Cortex of kidney (tissue), 1 donor: ENCODE data around the gene ZDHHC14.
"Not testable (repeated sequence)": the region's sequence is repeated elsewhere in the genome, so short reads cannot be mapped to it uniquely, and the experiment has no call there.

ENCODE experiments used
- DNase-seq: peaks from one replicate; lab custom pipeline; 2025; lab: John Stamatoyannopoulos, UW

The ZDHHC14 gene

DNA sequence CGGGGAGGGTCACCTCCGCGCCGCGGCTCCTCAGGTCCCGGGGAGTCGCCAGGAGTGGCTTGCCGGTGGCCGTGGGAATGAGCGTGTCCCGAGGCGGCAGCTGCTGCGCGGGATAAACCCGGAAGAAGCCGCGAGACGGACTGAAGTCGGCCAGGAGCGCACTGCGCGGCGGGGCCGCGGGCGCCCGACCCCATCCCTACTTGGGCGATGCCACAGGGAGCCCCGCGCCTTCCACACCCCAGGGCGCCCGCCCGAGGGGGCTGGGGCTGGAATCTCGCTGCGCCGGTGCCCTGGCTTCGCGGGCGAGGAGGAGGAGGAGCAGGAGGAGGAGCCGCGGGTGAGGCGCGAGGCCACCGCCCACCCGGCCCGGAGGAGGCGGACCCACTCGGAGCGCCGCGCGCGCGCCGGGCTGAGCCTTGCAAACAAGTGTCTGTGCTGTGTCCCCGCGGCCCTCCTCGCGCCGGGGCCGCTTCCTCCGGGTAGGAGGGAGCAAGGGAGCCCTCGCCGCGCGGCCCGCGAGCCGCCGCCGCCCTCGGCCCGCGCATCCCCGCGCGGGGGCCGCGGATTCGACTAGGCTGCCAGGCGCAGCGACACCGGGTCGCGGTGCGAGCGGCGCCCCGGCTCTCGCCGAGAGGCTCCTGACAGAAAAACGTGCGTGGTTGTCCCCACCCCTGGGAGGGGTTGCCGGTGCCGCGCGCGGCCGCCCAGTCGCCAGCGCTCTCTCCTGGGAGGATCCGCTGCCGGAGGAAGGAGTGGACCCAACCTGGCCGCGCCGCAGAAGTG, at the start of gene ZDHHC14:
Gene ZDHHC14, plus strand, starts transcription at position 412 of the 783 bp plus-strand sequence.
- DNase-seq, result peak; percentile 44

DNA sequence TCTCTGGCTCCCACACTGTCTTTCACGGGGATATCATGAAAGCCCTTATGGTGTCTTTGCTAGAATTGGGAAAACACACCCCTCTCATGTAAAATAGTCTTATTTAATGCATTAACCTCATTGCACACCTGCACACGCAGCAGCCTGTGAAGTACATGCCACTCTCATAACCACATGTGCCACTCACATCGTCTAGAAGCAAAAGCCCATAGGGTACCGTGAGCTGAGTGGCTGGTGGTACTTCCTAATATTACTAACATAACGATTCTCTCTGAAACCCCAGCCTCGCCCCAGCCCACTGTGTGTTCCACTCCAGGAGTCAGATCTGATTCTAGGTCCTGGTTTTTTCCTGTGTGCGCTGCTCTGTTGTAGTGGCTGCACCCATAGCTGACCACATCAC, 48.2 kb upstream of the ZDHHC14 start:
- no peak for DNase-seq

DNA sequence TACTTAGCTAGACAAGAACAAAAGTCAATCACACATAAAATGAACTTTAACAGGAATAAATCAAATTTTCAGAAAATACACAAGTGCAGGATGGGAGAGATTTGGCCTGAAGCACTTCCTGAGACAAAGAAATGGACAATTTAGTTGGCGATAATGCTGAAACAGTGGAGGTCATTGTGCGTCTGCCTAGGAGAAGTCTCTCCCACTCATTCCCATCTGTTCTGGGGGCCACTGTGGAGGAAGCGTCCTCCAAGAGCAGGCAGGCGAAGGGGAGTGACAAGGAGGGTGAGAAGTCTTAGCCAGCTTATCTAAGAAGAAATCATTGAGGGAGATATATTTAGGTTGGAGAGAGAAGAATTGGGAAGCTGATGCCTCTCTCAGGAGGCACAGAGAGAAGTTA, 47.5 kb upstream of the ZDHHC14 start:
- no peak for DNase-seq

DNA sequence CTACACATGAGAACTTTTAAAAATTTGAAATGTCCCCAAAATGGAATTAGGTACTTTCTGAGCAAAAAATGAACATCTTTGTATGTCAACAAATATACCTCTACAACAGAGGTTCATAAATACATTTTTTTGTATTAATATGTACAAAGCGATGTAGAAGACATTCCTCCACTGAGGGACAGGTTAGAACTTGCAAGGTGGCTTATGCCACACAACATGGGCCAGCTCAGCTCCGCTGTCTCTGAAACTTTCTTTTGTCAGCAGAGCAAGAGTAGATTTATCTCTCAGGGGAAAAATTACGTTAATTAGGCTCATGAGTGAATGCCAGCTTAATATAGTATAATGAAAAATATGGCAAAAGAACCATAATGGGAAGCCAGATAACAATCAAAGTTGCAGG, 47.0 kb upstream of the ZDHHC14 start:
- no peak for DNase-seq

DNA sequence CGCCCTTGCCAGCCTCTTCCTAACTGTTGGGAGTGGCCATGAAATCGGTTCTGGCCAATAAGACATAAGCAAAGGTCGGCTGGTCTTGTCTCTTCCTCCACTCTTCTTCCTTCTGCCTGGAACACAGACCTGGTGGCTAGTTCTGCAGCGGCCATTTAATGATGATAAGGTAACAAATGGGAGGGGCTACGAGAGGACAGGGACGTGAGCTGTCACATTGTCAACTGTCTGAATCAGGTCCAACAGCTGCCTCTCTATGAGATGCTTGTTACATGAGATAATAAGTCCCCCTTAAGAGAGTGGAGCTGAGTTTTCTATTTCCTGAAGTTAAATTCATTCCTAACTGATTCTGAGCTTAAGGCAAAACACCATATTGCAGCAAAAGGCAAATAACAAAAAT, 45.2 kb upstream of the ZDHHC14 start:
- no peak for DNase-seq

DNA sequence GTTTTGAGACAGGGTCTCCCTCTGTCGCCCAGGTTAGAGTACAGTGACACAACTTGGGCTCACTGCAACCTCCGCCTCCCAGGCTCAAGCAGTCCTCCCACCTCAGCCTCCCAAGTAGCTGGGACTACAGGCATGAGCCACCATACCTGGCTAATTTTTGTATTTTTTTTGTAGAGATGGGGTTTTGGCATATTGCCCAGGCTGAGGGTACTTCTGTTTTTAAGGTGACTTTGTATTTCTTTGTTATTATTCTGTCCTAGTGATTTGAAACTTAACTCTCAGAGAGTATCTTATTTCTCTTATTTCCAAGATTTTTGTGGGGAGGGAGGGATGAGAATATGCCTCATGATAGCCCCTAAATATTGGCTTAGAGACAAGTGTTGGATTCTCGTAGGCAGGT, 43.7 kb upstream of the ZDHHC14 start:
- DNase-seq, result not testable (repeated sequence)

DNA sequence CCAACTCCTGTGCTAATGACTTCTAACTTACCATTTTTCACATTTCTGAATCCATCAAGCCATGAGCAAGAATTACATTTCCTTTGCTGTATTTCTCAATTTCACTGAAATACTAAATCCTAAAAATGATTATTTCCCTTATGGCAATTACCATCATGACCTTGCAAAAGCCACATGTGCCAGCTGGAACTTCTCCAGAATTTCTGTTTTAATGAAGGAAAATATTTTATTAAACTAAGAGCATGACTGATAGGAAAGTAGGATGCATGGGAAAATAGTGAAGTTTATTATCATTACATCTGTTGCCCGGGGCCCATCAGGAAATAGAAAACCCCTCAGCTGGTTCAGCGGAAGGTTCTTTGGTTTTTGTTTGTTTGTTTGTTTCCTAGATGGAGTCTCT, 43.2 kb upstream of the ZDHHC14 start:
- DNase-seq, result no peak

DNA sequence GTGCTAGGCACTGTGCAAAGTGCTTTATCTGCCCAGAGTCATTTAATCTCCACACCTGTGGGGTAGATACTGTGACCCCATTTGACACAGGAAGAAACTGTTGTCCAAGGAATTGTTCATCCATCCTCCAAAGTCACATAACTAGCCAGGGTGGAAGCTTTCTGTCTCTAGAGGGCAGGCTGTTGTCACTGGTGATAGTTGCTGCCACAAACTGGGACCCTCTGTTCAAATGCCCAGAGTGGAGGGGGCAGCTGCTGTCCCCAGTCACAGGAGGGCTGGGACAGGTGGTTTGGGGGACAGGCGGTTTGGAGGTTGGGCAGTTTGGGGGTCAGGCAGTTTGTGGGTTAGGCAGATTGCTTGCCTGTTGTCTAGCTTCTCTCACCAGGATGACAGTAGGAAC, 41.6 kb upstream of the ZDHHC14 start:
- DNase-seq, result no peak

DNA sequence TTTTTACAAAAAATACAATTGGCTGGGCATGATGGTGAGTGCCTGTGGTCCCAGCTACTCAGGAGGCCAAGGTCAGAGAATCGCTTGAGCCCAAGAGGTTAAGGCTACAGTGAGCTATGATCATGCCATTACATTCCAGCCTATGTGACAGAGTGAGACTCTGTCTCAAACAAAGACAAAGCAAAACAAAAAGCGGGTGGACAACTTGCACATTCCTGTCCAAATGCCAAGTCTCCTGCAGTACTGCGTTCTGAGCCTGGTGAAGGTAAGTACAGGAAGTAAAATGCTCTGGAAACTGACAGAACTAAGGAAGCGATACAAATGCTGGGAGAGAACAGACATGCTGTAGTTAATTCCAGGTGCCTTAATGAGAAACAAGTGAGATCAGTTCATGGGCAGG, 37.3 kb upstream of the ZDHHC14 start:
- no peak for DNase-seq

DNA sequence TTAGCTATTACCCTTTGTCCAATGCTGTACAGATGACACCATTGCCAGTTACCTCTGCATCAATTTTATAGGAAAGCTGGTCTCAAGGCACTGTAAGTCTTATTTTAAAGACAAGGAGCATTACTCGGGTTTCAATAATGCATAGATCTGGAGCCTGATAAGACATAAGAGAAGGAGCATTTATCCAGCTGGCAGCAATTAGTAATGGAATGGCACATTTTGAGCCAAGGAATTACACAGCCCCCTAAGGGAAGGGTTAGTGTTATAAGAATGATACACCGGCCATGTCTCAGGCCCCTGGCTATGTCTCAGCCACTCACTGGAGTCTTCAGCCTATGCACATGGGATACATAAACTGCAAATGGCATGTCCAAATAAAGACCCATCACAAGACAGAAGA, 34.6 kb upstream of the ZDHHC14 start:
- DNase-seq, result no peak

DNA sequence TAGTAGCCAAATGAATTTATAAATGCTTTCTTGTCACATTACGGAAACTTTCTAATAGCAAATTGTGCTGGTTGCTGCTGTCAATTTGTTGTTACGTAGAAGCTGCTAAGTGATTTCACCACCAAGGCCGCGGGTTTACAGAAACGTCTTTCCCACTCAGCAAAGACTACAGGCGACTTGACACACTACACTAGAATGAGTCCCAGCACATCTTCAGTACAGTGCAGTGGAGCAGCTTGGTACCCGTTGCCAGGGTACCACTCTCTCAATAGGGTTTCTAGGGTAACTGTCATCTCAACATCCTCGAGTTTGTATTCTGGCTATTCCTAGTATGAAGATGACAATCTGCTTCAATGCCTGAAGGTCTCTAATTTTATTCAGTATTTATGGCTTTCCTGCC, 22.7 kb upstream of the ZDHHC14 start:
- no peak for DNase-seq

DNA sequence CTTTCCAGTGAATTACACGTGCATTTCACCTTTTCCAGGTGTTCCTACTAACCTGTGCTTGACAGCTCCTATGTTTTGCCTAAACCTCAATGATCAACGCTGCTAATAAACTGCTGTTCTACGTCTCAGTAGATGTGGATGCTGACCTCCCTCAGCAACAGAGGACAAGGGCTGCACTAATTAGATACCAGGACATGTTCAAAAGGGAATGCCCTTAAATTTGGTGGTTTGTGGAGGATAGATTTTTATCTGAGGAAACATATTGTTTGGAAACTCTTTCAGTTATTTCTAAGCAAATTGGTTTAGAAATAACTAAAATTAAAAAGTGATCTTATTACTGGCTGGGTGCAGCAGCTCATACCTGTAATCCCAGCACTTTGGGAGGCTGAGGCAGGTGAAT, 19.1 kb upstream of the ZDHHC14 start:
- DNase-seq, result no peak

DNA sequence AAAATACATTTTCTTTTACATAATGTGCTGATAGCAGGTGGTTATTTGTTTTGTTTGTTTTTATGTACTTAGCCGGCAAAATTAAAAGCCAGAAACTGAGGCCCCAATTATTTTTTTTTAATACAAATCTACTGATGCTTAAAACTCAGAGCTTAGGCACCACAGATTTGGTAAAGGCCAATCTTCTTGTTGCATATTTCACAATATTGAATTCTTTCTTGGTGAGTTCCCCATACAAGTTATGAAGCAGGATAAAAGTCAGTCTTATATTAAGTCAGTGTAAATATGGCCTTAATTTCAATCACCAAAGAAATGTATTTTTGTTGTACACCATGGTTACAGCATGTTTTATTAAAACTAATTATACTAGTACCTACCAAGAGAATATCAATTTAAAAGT, 16.3 kb upstream of the ZDHHC14 start:
- no peak for DNase-seq

DNA sequence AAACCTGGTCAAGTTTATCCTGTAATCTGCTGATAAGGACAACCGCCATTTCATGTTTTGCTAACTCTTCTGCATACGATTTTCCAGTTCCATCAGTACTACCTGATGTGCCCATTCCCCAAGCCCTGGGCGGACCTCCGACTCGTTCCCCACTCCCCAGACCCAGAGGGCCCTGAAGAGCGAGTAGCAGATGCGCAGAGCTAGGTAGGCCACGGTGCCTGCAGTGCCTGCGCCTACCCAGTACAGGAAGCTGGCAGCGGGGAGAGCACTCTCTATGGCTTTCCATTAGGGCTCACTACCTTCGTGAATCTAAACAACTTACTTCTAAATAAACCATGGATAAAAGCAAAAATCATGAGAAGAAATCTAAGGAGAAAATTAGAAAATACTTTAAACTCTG, 14.3 kb upstream of the ZDHHC14 start:
- DNase-seq, result no peak

DNA sequence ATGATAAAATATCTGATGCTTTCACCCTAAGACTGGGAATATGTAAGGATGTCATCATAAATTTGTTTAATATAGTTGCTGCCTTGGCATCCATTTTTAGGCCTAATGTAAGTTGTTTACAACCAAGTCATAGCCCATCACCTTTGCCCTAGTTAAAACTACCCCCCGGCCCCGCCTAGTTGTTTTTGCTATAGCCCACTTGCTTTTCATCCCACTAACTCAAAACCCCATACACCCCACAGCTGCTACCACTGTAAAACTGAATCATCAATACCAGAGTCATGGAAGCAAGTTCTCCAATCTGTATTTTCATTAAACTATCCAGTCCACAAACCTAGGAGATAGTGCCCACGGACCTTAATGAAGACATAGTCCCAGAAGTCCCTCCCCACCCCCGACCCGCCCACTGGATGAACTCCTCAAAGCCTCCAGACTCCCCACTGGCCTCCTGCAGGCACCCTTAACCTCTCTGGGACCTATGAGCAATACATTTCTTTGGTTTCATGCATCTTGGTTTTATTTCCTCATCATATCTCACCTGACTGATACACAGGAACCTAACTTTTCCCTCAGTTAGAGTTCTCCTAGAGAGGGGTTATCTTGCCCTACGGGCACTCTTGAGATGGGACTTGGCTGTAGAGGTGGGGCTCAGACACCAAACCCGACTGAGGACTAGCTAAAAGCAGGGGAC, 12.5 kb upstream of the ZDHHC14 start:
- no peak for DNase-seq

DNA sequence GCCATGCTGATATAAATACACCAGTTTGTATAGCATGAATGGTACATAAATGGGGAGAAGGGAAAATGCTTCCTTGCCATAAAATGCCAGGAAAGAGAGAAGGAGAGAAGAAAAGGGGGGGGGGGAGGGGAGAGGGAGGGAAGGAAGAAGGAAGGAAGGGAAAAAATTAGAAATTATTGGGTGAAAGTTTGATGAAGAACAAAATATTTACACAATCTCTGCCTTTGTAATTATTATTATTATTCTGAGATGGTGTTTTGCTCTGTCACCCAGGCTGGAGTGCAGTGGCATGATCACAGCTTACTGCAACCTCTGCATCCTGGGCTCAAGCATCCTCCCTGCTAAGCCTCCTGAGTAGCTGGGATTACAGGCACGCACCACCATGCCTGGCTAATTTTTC, 10.2 kb upstream of the ZDHHC14 start:
- no peak for DNase-seq

DNA sequence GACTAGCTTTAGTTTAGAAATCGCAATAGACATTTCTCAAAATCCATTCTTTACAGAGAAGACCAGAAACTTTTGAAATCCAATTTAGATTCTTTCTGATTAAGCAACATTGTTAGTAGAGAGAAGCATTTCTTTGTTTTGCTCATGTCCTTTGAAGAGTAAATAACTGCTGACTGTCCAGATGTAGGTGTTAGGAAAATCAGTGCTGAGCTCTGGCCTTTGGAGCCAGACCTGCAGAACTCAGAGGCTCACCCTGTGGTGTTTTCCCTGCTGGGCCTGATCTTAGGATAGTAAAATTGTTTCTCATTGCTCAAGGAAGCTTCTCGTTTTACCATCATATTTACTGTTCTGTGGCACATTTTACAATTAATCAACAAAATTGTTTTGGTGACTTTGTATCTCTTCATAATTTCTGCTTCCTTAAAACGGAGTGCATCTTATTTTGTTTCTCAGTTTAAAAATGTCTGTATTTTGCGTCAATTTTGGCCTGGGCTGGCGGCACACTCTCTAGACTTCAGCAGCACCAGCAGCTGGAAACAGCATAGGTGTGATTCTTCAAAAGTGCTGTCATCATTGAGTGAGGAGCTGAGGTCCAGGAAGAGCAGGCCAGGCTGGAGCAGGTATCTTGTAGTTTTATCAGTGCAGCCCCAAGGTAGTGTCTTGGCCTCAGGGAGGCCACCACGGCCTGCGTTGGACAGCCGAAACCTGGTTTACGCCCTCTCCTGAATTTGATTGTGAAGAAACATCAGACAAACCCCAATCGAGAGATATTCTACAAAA, 8.3 kb upstream of the ZDHHC14 start:
- no peak for DNase-seq

DNA sequence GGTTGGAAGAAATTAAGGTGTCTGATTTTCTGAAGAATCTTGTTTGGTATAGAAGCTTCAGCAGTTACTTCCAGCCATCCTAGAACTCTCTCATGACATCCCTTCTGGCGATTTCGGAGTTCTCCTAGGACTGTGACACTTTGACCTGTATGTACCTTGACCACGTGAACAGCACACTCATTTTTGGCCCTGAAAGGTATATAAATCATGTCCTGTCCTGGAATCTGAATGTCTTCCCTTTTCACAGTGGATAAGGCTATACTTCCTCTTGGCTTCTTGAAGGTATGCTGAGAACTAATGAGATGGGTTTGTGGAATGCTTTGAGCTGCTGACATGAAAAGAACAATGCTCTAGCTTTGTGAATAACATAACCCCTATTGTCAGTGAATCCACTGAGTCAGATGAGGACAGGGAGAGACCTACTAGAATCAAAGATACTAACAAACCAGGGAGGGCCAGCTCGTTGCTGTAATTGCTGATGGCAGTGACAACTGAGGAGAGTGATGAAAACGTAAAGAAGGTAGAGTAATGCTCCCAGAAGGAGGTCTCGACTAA, 6.0 kb upstream of the ZDHHC14 start:
- DNase-seq, result no peak

DNA sequence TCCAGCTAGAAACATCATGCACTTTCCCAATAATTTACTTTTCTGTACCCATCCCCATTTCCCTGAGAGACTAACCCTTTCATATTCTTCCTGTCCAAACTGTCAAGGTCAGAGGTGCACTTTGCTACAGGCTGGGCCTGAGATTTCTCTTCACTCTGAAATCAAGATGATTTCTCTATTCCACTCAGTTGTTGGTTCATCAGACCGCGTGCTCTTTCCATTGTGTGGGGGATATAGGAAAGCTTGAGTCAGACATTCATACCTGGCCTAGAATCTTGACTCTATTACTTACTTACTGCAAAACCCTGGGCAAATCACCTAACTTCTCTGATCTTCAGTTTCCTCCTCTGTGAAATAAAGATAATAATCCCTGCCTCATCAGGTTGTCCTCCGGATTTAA, 4.7 kb upstream of the ZDHHC14 start:
- no peak for DNase-seq

DNA sequence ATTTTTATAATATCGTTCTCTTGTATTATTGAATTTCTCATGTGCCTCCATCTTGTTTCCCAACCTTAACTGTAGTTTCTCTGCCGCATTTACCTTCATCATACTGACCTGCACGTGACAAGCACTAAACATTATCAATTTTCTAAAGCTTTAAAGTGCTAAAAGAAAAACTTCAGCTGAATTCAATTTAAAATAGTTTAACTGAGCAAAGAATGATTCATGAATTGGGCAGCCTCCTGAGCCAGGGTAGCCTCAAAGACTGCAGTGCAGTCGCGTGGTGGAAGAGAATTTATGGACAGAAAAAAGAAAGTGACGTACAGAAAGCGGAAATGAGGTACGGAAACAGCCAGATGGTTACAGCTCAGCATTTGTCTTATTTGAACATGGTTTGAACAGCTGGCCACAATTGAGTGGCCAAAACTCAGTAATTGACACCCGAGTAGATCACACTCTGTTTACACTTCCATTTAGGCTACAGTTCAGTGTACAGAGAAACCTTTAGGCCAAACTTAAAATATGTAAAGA, 4.2 kb upstream of the ZDHHC14 start:
- DNase-seq, result no peak

DNA sequence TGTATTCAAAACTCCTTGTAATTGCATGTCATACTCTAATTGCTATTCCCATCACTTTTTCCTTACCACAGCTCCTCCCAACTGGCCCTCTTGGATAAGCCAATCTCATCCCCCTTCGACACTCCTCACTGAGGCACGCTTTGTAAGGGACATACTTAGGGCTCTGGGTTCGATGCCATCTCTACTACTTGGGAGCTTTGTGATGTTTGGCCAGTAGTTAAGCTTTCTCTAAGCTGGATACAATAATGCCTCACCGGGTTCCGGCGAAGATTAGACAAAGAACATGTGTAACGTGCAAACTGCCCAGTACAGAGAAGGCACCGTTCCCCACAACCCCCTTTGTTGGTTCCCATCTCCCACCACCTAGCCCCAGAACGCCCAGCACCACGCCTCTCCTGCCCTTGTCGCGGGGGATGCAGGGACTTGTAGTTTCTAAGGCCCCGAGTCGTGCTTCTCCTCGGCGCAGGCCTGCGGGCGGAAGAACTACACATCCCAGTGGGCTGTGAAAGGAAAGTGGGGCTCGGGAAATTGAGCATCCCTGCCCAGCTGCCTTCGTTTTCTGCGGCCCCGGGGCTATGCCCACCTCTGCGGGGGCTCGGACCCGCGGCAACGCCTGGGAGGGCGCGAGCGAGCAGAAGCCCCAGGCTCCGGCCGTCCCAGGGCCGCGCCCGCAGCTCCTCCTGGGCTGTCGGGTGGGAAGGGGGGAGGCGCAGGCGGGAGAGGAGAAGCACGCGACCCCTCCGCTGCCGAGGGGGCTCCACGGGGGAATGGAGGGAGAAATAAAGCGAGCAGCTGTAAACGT, 1.1 kb upstream of the ZDHHC14 start:
- no peak for DNase-seq

DNA sequence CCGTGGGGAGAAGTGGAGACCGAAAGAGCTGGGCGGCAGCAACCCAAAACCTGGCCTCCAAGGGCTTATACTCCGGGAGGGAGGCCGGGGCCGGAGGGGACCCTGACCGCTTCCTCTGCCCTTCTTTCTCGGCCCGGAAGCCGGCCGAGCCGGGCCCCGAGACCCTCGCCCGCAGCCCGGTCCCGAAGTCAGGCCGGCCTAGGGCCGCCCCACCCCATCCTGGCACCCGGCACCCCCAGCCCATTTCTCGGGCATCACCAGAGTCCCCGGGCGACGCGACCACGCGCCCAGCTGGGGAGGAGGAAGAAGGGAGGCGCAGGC, 572 bp upstream of the ZDHHC14 start:
- DNase-seq, result no peak
